Duodenal mucosa (tissue), 2 donors: Measurements from ENCODE around the gene PSEN2.

Source experiments
- H3K27ac ChIP-seq: one replicate; pipeline ENCODE4 v1.7.0; 2013; ENCODE audit warnings: low read depth, low read length
- H3K27me3 ChIP-seq, 2 donors: one replicate each; pipeline ENCODE4 v1.7.0; 2013; ENCODE audit warnings: low read length in 2 of 2, control low read depth in 1 of 2; ENCODE audit not compliant: insufficient read depth in 2 of 2, control insufficient read depth in 1 of 2
- H3K36me3 ChIP-seq, 2 donors: one replicate each; pipeline ENCODE4 v1.7.0; 2013; ENCODE audit warnings: low read length in 2 of 2, control low read depth in 1 of 2; ENCODE audit not compliant: insufficient read depth in 2 of 2, control insufficient read depth in 1 of 2
- H3K4me1 ChIP-seq, 2 donors: one replicate each; pipeline ENCODE4 v1.7.0; 2013; ENCODE audit warnings: low read length in 2 of 2, control low read depth in 1 of 2; ENCODE audit not compliant: insufficient read depth in 2 of 2, control insufficient read depth in 1 of 2
- H3K4me3 ChIP-seq, 2 donors: one replicate each; pipeline ENCODE4 v1.7.0; 2013; ENCODE audit warnings: low read length in 2 of 2, low read depth in 1 of 2
- H3K9ac ChIP-seq, 2 donors: one replicate each; pipeline ENCODE4 v1.7.0; 2013; ENCODE audit warnings: low read length in 2 of 2, low read depth in 1 of 2
- H3K9me3 ChIP-seq, 2 donors: one replicate each; pipeline ENCODE4 v1.7.0; 2013; ENCODE audit warnings: low read length in 2 of 2, control low read depth in 1 of 2; ENCODE audit not compliant: control insufficient read depth in 1 of 2

The PSEN2 gene

DNA sequence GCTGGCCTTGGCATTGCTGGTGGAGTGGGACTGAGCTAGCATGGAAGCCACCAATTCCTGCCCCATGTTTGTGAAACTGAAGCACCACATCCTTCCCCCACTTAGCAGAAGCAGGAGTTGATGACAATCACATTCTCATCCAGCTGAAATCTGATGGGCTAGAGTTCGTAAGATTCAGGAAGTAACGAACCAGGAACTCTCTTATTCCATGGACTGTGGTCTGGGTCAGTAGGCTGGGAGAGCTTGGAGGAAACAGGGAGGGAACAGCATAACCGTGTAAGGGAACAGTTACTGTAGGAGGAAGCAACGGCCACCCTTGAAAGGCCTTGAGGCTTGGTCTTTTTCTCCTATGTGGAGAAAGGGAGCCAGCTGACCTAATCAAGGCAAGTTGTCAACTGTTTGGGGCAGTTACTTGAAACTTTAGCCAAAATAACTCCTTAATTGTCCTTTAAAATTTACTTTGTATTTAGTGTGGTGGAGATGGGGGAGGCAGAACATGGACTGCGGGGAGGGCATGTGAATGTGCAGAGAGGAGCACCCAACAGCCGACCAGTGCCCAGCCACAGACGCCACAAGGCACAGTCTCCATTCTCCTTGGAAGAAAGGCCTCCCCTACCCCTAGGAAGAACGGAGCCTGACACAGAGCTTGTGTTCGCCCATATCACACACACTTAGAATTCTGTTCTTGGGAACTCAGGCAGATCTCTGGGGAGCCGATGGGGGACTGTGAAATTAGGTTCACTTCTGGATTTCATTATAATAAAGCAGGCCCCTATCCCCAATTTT lies 67.7 kb downstream of the PSEN2 start:
- no peaks in the 10 kb centered on the region for H3K36me3 ChIP-seq
- H3K9ac ChIP-seq = no peak overlapping the region
- peaks cover 8 to 14% of the 10 kb centered on the region in 2 donors for H3K9me3 ChIP-seq
- H3K4me3 ChIP-seq = peak overlapping the region in 1 of 2 donors; percentile 80
- no peaks in the 10 kb centered on the region for H3K27me3 ChIP-seq
- H3K27ac ChIP-seq = no peak overlapping the region
- H3K4me1 ChIP-seq = peaks cover 29 to 35% of the 10 kb centered on the region in 2 donors

DNA sequence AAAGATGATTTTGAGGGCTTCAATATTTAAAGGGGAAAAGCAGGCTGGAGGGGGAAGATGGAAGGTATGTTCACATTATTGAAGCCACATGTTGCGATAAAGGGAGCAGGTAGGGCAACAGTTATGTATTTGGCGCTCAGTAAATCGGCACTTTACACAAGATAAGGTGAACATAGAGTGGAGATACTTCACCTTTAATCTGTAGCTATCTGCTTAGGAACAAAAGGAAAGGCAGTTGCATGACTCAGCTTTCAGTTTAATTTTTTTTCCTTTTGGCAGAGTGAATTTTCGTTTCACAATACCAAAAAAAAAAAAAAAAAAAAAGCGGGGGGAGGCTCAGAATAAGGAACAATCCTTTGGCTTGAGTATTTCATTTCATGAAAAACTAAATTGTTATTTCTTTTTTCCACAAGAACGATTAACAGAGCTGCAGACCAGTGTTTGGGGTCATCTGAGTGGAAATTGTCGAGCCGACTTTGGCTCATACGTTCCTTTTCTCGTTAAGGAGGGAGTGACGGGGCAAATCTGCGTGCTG lies 68.6 kb downstream of the PSEN2 start:
- Histone ChIP-seq H3K36me3 (no peaks in the 10 kb centered on the region), H3K9me3 (peaks cover 6 to 14% of the 10 kb centered on the region in 2 donors), H3K9ac (peak overlapping the region; percentile 89 to 97), H3K4me1 (peaks cover 38 to 43% of the 10 kb centered on the region in 2 donors), H3K4me3 (peak overlapping the region; percentile 80 to 90), H3K27me3 (no peaks in the 10 kb centered on the region), H3K27ac (peak overlapping the region; percentile 97)

DNA sequence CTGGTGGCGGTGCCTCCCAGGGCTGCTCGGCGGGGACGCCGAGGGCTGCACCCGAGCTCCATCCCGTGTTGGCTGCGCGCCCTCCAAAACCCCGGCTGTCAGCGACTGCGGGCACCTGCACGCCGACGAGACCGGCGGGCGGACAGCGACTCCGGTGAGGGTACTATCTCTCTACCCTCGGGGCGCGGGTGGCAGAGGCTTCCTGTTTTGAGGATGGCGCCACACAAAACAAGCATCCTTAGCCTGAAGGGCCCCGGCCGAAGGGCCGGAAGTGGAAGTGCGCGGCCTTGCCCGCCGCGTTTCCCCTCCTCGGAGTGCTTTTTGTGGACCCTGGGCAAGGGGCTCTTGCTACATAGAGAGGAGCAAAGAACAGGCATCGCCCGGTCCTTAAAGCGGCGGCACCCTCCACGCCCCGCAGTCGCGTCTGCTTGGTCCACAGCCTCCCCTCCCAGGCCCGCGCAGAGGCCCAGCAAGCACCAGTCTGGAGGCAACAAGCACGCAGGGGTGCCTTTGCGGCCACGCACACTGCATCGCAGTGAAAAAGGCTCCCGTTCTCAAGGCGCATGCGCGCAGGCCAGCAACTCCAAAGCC lies 69.1 kb downstream of the PSEN2 start:
- Histone ChIP-seq H3K4me1 (peaks cover 43 to 48% of the 10 kb centered on the region in 2 donors), H3K27ac (peak overlapping the region; percentile 97), H3K4me3 (peak overlapping the region; percentile 80 to 90), H3K36me3 (no peaks in the 10 kb centered on the region), H3K27me3 (no peaks in the 10 kb centered on the region), H3K9ac (peak overlapping the region; percentile 89 to 97), H3K9me3 (peaks cover 3 to 10% of the 10 kb centered on the region in 2 donors)

DNA sequence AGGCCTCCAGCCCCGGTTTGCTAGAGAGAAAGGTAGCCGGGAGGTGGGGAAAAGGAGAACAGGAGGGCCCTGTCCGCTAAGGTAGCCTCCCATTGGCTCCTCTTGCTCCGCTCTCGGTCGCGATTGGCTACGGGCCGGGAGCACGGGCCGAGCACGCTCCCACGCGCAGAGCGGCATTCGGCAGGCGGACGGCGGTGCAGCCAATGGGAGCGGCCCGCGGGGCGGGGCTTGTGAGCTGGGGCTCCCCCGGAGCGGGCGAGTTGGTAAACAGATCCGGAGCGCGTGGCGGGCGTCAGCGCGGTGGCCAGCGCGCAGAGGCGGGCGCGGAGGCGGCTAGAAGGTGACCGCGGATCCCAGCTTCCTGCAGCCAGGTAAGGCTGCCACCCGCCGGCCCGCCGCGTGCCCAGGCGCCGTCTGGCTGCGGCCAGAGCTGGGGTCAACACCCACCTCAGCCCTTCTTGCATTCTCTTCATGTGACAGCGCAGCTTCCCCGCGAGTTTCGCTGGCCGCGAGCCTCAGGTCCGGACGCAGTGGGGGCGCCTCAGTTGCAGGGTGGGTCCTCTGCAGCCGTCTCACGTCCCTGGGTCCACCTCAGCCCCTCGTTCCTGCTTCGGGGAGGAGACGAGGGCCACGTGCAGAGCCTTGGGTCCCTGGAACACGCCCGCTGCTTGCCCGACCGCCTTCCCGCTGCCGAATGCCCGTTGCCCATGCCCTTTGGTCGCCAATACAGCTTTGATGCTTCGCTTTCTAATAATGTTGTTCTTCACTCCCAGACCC lies 69.8 kb downstream of the PSEN2 start, which contains the start of gene COQ8A:
TSS of gene COQ8A (plus strand) at position 266 of the 777 bp plus-strand sequence. CDS start 21,092 bp downstream, outside the sequence.
- Histone ChIP-seq H3K9me3 (peaks cover 0 to 3% of the 10 kb centered on the region in 2 donors), H3K36me3 (no peaks in the 10 kb centered on the region), H3K27ac (peak within 1 kb of the TSS; percentile 97), H3K4me3 (peak within 1 kb of the TSS; percentile 83 to 95), H3K27me3 (no peaks in the 10 kb centered on the region), H3K4me1 (peaks cover 50 to 54% of the 10 kb centered on the region in 2 donors), H3K9ac (peak within 1 kb of the TSS; percentile 89 to 97)

DNA sequence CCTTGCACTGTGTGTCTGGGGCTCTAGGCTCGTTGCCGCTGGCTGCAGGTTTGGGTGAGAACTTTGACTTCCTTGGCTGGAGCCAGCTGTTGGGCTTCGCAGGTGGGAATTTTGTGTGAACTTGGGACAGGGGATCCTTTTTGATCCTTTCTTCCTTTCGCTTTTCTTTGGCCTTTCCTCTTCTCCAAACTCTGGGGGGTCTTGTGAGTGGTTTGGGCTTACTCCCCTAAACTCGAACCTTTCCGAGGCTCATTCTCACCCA lies 70.3 kb downstream of the PSEN2 start:
- Histone ChIP-seq H3K9me3 (no peaks in the 10 kb centered on the region), H3K4me3 (peak overlapping the region; percentile 83 to 95), H3K36me3 (no peaks in the 10 kb centered on the region), H3K27me3 (no peaks in the 10 kb centered on the region), H3K4me1 (peaks cover 55 to 60% of the 10 kb centered on the region in 2 donors), H3K9ac (peak overlapping the region; percentile 43 to 74), H3K27ac (no peak overlapping the region)

DNA sequence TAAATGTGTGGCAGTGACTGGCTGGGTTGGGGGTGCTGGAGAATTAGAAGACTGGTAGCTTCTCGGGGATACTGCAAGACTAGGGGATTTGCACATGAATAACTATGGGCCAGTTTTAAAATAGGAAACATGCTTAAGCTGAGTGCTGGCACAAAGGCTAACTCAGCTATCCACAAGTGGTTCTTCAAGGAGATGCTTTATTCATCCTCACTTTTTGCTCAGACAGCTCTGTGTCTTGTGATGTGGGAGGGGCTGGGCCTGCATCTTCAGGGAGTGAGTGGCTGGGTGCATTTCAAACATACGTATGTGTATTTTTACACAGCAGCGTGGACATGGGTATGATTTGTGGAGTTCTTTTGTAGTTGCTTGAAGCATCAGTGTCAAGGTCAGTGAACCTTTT lies 72.0 kb downstream of the PSEN2 start:
- peak overlapping the region; percentile 5 to 21 for H3K9ac ChIP-seq
- no peak overlapping the region for H3K27ac ChIP-seq
- H3K9me3 ChIP-seq = no peaks in the 10 kb centered on the region
- peaks cover 71% of the 10 kb centered on the region in 2 donors for H3K4me1 ChIP-seq
- no peaks in the 10 kb centered on the region for H3K27me3 ChIP-seq
- H3K4me3 ChIP-seq = peak overlapping the region; percentile 24 to 83
- no peaks in the 10 kb centered on the region for H3K36me3 ChIP-seq

DNA sequence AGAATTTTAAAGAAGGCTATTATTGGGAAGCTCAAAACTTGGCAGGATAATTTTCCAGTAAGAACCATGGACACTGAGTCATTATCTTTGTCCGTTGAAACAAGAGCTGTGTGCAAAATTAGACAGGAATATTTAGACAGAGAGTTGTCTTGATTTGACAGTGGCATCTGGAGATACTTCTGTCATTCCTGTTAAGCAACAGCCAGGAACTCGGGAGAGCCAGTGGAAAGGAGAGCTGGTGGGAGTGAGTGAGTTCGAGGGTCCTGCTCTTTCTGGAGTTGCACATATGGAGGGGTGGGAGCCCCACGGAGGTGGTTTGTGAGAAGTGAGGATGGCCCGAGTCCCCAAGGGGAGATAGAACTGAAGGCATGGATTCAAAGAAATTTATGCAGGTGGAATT lies 72.7 kb downstream of the PSEN2 start:
- Histone ChIP-seq H3K27me3 (no peaks in the 10 kb centered on the region), H3K9ac (no peak overlapping the region), H3K4me1 (peaks cover 66 to 68% of the 10 kb centered on the region in 2 donors), H3K27ac (no peak overlapping the region), H3K36me3 (no peaks in the 10 kb centered on the region), H3K4me3 (peak overlapping the region in 1 of 2 donors; percentile 18), H3K9me3 (no peaks in the 10 kb centered on the region)

DNA sequence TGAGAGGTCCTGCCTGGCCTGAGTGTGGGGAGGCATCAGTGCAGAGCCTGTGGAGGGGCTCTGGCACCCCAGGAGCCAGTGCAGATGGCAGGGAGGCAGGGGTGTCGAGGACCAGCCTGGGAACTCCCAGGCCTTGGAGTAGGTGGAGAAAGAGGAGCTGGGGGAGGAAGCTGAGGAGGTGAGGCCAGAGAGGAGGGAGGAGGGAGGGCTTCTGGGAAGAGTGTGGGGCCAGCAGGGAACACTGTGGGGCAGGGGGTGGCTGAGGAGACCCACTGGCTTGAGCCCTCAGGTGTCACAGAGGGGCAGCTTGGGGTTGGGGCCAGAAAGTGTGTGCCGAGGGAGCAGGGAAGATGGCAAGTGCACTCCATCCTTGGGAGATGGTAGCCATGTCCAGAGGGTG lies 73.5 kb downstream of the PSEN2 start:
- Histone ChIP-seq H3K4me1 (peaks cover 58 to 64% of the 10 kb centered on the region in 2 donors), H3K27me3 (no peaks in the 10 kb centered on the region), H3K36me3 (peaks cover 0 to 2% of the 10 kb centered on the region in 2 donors), H3K9me3 (no peaks in the 10 kb centered on the region), H3K27ac (no peak overlapping the region), H3K9ac (no peak overlapping the region), H3K4me3 (no peak overlapping the region)

DNA sequence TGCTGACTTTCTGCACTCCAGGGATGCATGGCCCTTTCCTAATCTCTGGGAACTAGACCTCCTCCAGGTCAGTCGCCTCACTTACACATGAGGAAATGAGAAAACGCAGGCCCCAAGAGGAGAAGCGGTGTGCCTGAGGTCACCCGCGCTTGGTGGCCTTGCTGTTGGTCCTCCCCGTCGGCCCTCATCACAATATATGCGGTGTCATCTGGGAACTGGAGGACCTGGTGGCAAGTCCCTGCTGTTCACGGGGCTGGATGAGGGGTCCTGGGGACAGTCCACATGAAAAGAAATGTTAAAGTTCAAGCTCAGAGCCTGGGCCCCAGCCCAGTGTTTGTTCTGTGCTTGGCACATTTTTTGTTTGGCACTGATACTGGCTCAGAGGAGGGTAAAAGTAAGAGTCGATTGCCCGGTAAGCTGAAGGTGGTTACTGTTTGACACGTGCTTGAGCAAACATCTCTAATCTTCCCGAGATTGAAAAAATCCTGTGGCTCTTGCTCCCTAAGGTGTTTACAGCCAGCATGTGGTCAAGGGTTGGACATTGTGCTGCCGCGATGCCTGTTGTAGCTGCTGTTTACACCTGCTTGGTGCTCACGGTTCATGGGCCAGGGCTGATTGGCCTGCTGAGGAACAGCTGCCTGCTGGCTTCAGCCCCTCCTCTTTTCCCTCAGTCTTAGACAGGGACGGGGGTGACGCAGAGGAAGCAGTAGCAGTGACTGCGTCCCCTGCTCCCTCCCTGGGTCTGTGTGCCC lies 74.9 kb downstream of the PSEN2 start:
- Histone ChIP-seq H3K9me3 (no peaks in the 10 kb centered on the region), H3K9ac (peak overlapping the region; percentile 28 to 58), H3K4me3 (peak overlapping the region; percentile 37 to 41), H3K4me1 (peaks cover 58 to 64% of the 10 kb centered on the region in 2 donors), H3K27me3 (no peaks in the 10 kb centered on the region), H3K36me3 (peaks cover 2 to 6% of the 10 kb centered on the region in 2 donors), H3K27ac (peak overlapping the region; percentile 76)
